ENCODE data around the gene PRKAR1B. TPM values are rescaled to one million over a fixed set of nuclear protein-coding genes. Genes with fewer than 3 reads are reported as not detected.
A peak's percentile ranks its signal among the peaks of the same experiment; 100 is the strongest.

The PRKAR1B gene
- total RNA-seq, 2 donors from 2014 or later: 15.1 to 15.9 TPM

DNA sequence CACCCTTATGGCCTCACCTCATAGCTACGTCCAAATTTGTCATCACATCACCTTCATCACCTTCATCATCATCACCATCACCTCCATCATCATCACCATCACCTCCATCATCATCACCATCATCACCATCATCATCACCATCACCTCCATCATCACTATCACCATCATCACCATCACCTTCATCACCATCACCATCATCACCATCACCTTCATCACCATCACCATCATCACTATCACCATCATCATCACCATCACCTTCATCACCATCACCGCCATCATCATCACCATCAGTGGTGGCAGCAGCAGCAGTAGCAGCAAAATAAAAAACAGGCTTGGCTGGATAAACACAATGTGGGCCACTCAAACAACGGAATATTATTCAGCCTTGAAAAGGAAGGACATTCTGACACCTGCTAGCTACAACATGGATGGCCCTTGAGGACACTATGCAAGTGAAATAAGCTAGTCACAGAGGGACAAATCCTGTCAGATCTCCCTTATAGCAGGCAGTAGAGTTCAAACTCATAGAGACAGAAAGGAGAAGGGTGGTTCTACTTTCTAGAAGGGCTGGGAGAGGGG lies 159.7 kb downstream of the PRKAR1B start:
- H3K9me3 ChIP-seq: no peaks in the 10 kb centered on the region
- H3K4me1 ChIP-seq: peaks cover 0 to 36% of the 10 kb centered on the region in 2 donors
- H3K27ac ChIP-seq: no peak overlapping the region
- no peak overlapping the region for H3K4me3 ChIP-seq
- no peak for DNase-seq (ENCODE audit: low spot score)
- TF ChIP-seq, protein P1, sequence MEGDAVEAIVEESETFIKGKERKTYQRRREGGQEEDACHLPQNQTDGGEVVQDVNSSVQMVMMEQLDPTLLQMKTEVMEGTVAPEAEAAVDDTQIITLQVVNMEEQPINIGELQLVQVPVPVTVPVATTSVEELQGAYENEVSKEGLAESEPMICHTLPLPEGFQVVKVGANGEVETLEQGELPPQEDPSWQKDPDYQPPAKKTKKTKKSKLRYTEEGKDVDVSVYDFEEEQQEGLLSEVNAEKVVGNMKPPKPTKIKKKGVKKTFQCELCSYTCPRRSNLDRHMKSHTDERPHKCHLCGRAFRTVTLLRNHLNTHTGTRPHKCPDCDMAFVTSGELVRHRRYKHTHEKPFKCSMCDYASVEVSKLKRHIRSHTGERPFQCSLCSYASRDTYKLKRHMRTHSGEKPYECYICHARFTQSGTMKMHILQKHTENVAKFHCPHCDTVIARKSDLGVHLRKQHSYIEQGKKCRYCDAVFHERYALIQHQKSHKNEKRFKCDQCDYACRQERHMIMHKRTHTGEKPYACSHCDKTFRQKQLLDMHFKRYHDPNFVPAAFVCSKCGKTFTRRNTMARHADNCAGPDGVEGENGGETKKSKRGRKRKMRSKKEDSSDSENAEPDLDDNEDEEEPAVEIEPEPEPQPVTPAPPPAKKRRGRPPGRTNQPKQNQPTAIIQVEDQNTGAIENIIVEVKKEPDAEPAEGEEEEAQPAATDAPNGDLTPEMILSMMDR (IDR thresholded peaks at IDR 0.05): no peak
- no peaks in the 10 kb centered on the region for H3K27me3 ChIP-seq
- H3K36me3 ChIP-seq: no peaks in the 10 kb centered on the region

DNA sequence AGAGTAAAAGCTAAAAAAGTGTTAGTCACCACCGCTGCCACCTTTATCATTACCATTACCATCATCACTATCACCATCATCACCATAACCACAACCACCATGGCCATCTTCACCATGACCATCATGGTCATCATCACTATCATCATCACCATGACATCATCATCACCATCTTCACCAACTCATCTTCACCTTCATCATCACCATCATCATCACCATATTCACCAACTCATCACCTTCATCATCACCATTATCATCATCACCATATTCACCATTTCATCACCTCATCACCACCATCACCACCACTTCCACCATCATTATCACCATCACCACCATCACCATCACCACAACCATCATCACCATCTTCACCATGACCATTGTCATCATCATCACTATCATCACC lies 161.0 kb downstream of the PRKAR1B start:
- TF ChIP-seq, protein P1 (IDR thresholded peaks at IDR 0.05): no peak

DNA sequence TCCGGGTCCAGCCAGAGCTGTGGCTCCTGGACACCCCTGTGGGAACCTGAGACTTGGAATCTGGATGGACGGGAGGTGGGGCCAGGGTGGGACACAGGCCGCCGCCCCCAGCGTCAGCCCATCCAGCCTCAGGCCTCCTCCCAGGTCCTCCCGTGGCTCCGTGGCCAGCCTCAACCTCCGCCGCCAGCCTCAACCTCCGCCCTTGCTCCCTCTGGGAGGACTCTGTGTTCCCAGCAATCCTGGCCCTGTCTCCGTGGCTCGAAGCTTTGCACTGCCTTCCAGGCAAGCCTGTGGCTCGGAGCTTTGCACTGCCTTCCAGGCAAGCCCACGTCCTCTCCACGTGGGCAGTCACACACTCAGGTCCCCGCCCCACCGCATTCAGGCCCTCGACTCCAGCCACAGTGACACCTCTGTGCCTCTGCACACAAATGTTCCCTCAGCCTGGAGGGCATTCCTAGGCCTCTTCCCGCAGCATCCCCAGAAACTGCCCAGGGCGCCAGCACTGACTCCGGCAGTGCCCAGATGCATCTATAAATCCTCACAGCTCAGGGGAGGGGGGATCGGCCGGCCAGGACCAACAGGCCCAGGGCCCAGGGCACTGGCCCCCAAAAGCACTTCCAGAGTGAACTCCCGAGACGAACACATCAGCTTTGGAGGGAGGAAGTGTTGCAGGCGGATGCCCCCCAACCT lies 162.8 kb downstream of the PRKAR1B start:
- Histone ChIP-seq H3K9me3 (no peaks in the 10 kb centered on the region), H3K27ac (peak overlapping the region; percentile 40 to 64), H3K27me3 (no peaks in the 10 kb centered on the region), H3K4me1 (peaks cover 0 to 33% of the 10 kb centered on the region in 2 donors), H3K36me3 (no peaks in the 10 kb centered on the region), H3K4me3 (no peak overlapping the region)
- TF ChIP-seq, protein P1 (IDR thresholded peaks at IDR 0.05): no peak
- no peak for DNase-seq (ENCODE audit: low spot score)

More for the DNA sequence above, 161.0 kb downstream of the PRKAR1B start:
- H3K36me3 ChIP-seq: no peaks in the 10 kb centered on the region
- no peak overlapping the region for H3K4me3 ChIP-seq
- H3K27ac ChIP-seq: peak overlapping the region in 1 of 2 donors; percentile 40
- no peaks in the 10 kb centered on the region for H3K9me3 ChIP-seq
- H3K4me1 ChIP-seq: peaks cover 0 to 36% of the 10 kb centered on the region in 2 donors
- DNase-seq (ENCODE audit: low spot score): no peak
- H3K27me3 ChIP-seq: no peaks in the 10 kb centered on the region

DNA sequence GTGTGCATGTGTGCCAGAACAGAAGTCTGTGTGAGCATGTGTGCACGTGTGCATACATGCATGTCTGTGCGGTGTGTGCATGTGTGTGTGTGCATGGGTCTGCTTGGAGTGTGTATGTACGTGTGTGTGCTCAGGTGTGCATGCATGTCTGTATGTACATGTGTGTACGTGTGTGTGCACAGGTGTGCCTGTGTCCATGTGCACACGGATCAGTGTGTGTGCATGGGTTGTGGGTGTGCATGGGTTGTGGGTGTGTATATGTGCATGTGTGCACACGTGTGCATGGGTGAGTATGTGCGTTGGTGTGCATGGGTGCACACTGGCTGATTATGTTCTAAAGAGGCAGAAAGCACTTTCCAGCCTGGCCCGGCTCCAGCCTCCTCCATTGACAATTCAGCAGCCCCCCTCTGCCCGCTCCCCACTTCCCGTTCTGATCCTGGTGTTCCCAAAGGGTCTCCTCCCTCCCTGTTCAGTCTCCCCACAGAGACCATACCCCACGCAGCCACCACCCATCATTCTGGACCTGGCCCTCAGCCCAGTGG lies 163.4 kb downstream of the PRKAR1B start:
- Histone ChIP-seq H3K4me3 (no peak overlapping the region), H3K27ac (peak overlapping the region in 1 of 2 donors; percentile 40), H3K27me3 (no peaks in the 10 kb centered on the region), H3K4me1 (peaks cover 0 to 26% of the 10 kb centered on the region in 2 donors), H3K36me3 (no peaks in the 10 kb centered on the region), H3K9me3 (no peaks in the 10 kb centered on the region)
- TF ChIP-seq, protein P1 (IDR thresholded peaks at IDR 0.05): no peak
- no peak for DNase-seq (ENCODE audit: low spot score)

DNA sequence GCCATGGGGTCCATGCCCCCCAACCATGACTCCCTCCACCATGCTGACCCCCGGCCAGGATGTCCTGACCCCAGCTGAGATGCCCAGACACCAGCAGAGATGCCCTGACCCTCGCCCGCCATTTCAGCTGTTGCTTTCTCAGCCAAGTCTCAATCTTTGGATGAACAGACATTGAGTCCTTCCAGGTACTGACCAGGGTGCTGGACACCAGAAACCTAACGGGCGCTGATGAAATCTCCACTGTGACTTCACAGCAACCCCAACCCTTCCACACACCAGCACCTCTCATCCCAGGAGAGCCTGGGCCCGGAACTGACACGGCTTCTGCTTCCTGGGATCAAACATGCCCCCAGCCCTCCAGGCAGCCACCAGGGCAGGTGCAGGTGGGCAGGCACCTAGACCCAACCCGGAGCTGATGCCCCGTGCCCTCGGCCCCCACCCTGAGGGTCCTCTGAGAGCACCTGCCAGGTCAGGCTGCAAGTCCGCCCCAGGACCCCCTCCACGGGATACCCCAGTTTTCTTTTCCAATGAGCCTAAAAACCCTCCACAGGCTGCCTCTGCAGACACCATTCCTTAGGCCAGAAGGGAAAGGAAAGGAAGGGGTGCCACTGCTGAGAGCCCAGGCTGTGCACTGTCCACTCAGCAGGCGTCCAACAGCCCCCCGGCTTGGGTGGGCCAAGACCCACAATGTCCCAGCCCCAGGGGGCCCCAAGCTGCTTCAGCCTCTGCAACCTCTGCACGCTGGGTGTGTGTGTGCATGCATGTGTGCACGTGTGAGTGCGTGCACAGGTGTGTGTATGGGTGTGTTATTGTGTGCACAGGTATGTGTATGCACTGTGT lies 164.1 kb downstream of the PRKAR1B start:
- H3K27ac ChIP-seq: no peak overlapping the region
- DNase-seq (ENCODE audit: low spot score): no peak

More for the DNA sequence above, 164.1 kb downstream of the PRKAR1B start:
- H3K27me3 ChIP-seq: no peaks in the 10 kb centered on the region
- no peak overlapping the region for H3K4me3 ChIP-seq
- H3K9me3 ChIP-seq: no peaks in the 10 kb centered on the region
- TF ChIP-seq, protein P1 (IDR thresholded peaks at IDR 0.05): no peak
- no peaks in the 10 kb centered on the region for H3K36me3 ChIP-seq
- peaks cover 0 to 19% of the 10 kb centered on the region in 2 donors for H3K4me1 ChIP-seq
